Measurements from ENCODE around the gene C12orf56. TPM values are rescaled to one million over a fixed set of nuclear protein-coding genes. Genes with fewer than 3 reads are reported as not detected.

Gene C12orf56
- total RNA-seq, 1 experiment from 2014 or later: 9.3 TPM

DNA sequence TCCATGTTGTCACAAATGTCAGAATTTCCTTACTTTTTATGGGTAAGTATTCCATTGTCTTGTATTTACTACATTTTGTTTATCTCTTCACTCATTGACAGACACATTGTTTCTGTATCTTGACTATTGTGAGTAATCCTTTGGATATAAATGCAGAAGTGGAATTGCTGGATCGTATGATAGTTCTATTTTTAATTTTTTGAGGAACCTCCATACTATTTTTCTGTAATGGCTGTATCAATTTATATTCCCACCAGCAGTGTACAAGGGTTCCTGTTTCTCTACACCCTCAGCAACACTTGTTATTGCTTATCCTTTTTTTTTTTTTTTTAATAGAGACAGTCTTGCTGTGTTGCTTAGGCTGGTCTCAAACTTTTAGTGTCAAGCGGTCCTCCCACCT is 164.9 kb downstream of the C12orf56 start:
- DNase-seq: no peak
- Mint-ChIP-seq H3K4me1 (ENCODE audit: low read depth, unreplicated experiment) (peaks cover 9% of the 10 kb centered on the region), H3K4me3 (ENCODE audit: unreplicated experiment) (no peak overlapping the region), H3K36me3 (ENCODE audit: insufficient read depth, unreplicated experiment) (peaks cover 14% of the 10 kb centered on the region), H3K27me3 (ENCODE audit: insufficient read depth, unreplicated experiment) (peaks cover 6% of the 10 kb centered on the region), H3K27ac (ENCODE audit: unreplicated experiment) (no peak overlapping the region), H3K9me3 (ENCODE audit: unreplicated experiment) (no peaks in the 10 kb centered on the region)
- Histone ChIP-seq H3K36me3 (ENCODE audit: control insufficient read depth, insufficient read depth, low read length) (no peaks in the 10 kb centered on the region), H3K4me3 (ENCODE audit: low read depth, low read length) (no peak overlapping the region), H3K27me3 (replicated peaks; ENCODE audit: control insufficient read depth, insufficient read depth, low read length) (no peaks in the 10 kb centered on the region), H3K4me1 (peaks cover 8% of the 10 kb centered on the region; the same call in 1 of the 2 replicates), H3K9me3 (no peaks in the 10 kb centered on the region)
- TF ChIP-seq, protein P1, sequence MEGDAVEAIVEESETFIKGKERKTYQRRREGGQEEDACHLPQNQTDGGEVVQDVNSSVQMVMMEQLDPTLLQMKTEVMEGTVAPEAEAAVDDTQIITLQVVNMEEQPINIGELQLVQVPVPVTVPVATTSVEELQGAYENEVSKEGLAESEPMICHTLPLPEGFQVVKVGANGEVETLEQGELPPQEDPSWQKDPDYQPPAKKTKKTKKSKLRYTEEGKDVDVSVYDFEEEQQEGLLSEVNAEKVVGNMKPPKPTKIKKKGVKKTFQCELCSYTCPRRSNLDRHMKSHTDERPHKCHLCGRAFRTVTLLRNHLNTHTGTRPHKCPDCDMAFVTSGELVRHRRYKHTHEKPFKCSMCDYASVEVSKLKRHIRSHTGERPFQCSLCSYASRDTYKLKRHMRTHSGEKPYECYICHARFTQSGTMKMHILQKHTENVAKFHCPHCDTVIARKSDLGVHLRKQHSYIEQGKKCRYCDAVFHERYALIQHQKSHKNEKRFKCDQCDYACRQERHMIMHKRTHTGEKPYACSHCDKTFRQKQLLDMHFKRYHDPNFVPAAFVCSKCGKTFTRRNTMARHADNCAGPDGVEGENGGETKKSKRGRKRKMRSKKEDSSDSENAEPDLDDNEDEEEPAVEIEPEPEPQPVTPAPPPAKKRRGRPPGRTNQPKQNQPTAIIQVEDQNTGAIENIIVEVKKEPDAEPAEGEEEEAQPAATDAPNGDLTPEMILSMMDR (IDR thresholded peaks at IDR 0.05; ENCODE audit: insufficient read depth in 1 of 2, low read depth in 1 of 2, low read length in 1 of 2, severe bottlenecking in 1 of 2, unreplicated experiment in 1 of 2): no peak
- no TSS peak for BruUV-seq (replicated peaks)
- intact Hi-C loops (cut with micrococcal nuclease; ENCODE audit: unreplicated experiment): no loop called here
- ChIA-PET POLR2A (no interaction called here), CTCF (no interaction called here)

GRCh38 chr12:64222009-64222765 is 168.4 kb downstream of the C12orf56 start, which contains the start of gene KICS2:
Gene KICS2, minus strand, starts transcription at chr12:64222296. Its CDS starts 59 bp downstream, at chr12:64222237.
- peaks cover 17% of the 10 kb centered on the region for H3K4me1 Mint-ChIP-seq (ENCODE audit: low read depth, unreplicated experiment)
- H3K36me3 Mint-ChIP-seq (ENCODE audit: insufficient read depth, unreplicated experiment): peaks cover 14% of the 10 kb centered on the region
- no peaks in the 10 kb centered on the region for H3K27me3 Mint-ChIP-seq (ENCODE audit: insufficient read depth, unreplicated experiment)
- Histone ChIP-seq H3K9me3 (no peaks in the 10 kb centered on the region), H3K36me3 (ENCODE audit: control insufficient read depth, insufficient read depth, low read length) (no peaks in the 10 kb centered on the region), H3K4me1 (peaks cover 12% of the 10 kb centered on the region; the same call in 1 of the 2 replicates), H3K27me3 (replicated peaks; ENCODE audit: control insufficient read depth, insufficient read depth, low read length) (no peaks in the 10 kb centered on the region), H3K4me3 (ENCODE audit: low read depth, low read length) (peak within 1 kb of the TSS; percentile 72)
- H3K27ac Mint-ChIP-seq (ENCODE audit: unreplicated experiment): peak within 1 kb of the TSS; percentile 99
- intact Hi-C loops (cut with micrococcal nuclease; ENCODE audit: unreplicated experiment): no loop called here
- H3K4me3 Mint-ChIP-seq (ENCODE audit: unreplicated experiment): peak within 1 kb of the TSS; percentile 99
- H3K9me3 Mint-ChIP-seq (ENCODE audit: unreplicated experiment): no peaks in the 10 kb centered on the region
- TF ChIP-seq, protein P1 (IDR thresholded peaks at IDR 0.05; ENCODE audit: insufficient read depth in 1 of 2, low read depth in 1 of 2, low read length in 1 of 2, severe bottlenecking in 1 of 2, unreplicated experiment in 1 of 2): no peak
- peak; percentile 91 to 93 for DNase-seq
- BruUV-seq (replicated peaks): TSS peak; percentile 68
- CTCF ChIA-PET: interaction anchor here (1.3 kb wide), 1 partner anchor 41 kb away, joined by 4 read pairs; no protein-coding TSS in a partner anchor
- POLR2A ChIA-PET: interaction anchor here (0.5 to 1.3 kb wide), 2 partner anchors 182 to 273 kb away, joined by 4 to 9 read pairs; partner anchors contain the start of gene XPOT

- TSS peak; percentile 65 for BruUV-seq (replicated peaks)
- Histone ChIP-seq H3K9me3 (no peaks in the 10 kb centered on the region), H3K4me3 (ENCODE audit: low read depth, low read length) (peak overlapping the region; percentile 72), H3K27me3 (replicated peaks; ENCODE audit: control insufficient read depth, insufficient read depth, low read length) (no peaks in the 10 kb centered on the region), H3K4me1 (peaks cover 12% of the 10 kb centered on the region; the same call in 1 of the 2 replicates), H3K36me3 (ENCODE audit: control insufficient read depth, insufficient read depth, low read length) (no peaks in the 10 kb centered on the region)
- H3K27ac Mint-ChIP-seq (ENCODE audit: unreplicated experiment): peak overlapping the region; percentile 99
- H3K36me3 Mint-ChIP-seq (ENCODE audit: insufficient read depth, unreplicated experiment): peaks cover 14% of the 10 kb centered on the region
- ChIA-PET POLR2A (interaction anchor here (1.3 kb wide), 1 partner anchor 183 kb away, joined by 9 read pairs; the partner anchor contains the start of gene XPOT), CTCF (interaction anchor here (1.3 kb wide), 1 partner anchor 40 kb away, joined by 4 read pairs; no protein-coding TSS in a partner anchor)
- no peaks in the 10 kb centered on the region for H3K27me3 Mint-ChIP-seq (ENCODE audit: insufficient read depth, unreplicated experiment)
- intact Hi-C loops (cut with micrococcal nuclease; ENCODE audit: unreplicated experiment): no loop called here
- no peaks in the 10 kb centered on the region for H3K9me3 Mint-ChIP-seq (ENCODE audit: unreplicated experiment)
- TF ChIP-seq, protein P1 (IDR thresholded peaks at IDR 0.05; ENCODE audit: insufficient read depth in 1 of 2, low read depth in 1 of 2, low read length in 1 of 2, severe bottlenecking in 1 of 2, unreplicated experiment in 1 of 2): no peak
- H3K4me3 Mint-ChIP-seq (ENCODE audit: unreplicated experiment): peak overlapping the region; percentile 99
- peak; percentile 89 for DNase-seq
- peaks cover 17% of the 10 kb centered on the region for H3K4me1 Mint-ChIP-seq (ENCODE audit: low read depth, unreplicated experiment)
Measured at GRCh38 chr12:64221651-64222008, 168.9 kb downstream of the C12orf56 start.

Data from Caco-2 (cell line).